ENCODE measurements around the gene NDOR1. TPM values are rescaled to one million over a fixed set of nuclear protein-coding genes. Genes with fewer than 3 reads are reported as not detected.
A peak's percentile ranks its signal among the peaks of the same experiment; 100 is the strongest.
"Not testable (repeated sequence)": the region's sequence is repeated elsewhere in the genome, so short reads cannot be mapped to it uniquely, and the experiment has no call there.

The NDOR1 gene
- polyA plus RNA-seq, 6 donors from 2014 or later, result 4.4 to 9.3 (median 5.2) TPM

GRCh38 chr9:137241490-137242268 is 36.2 kb downstream of the NDOR1 start:
- Mint-ChIP-seq H3K36me3 (peaks cover 0 to 6% of the 10 kb centered on the region in 2 donors), H3K27me3 (no peaks in the 10 kb centered on the region), H3K4me3 (peak overlapping the region; percentile 78 to 95 (median 88)), H3K9me3 (no peaks in the 10 kb centered on the region), H3K27ac (peak overlapping the region in 4 of 6 donors; percentile 22 to 96 (median 88)), H3K4me1 (peaks cover 18 to 29% (median 28%) of the 10 kb centered on the region in 3 donors)
- DNase-seq (no peak), ATAC-seq (ENCODE audit: low read depth in 2 of 2) (no peak)

GRCh38 chr9:137242269-137243203 is 37.0 kb downstream of the NDOR1 start:
- DNase-seq, result no peak
- peak overlapping the region in 3 of 6 donors; percentile 33 to 93 (median 59) for H3K27ac Mint-ChIP-seq
- H3K4me3 Mint-ChIP-seq, result peak overlapping the region; percentile 69 to 91 (median 86)
- peaks cover 18 to 29% (median 25%) of the 10 kb centered on the region in 3 donors for H3K4me1 Mint-ChIP-seq
- no peaks in the 10 kb centered on the region for H3K9me3 Mint-ChIP-seq
- ATAC-seq (ENCODE audit: low read depth in 2 of 2), result no peak
- H3K27me3 Mint-ChIP-seq, result no peaks in the 10 kb centered on the region
- H3K36me3 Mint-ChIP-seq, result peaks cover 0 to 6% of the 10 kb centered on the region in 2 donors

- not testable (repeated sequence) for ATAC-seq (ENCODE audit: low read depth in 2 of 2)
- H3K27ac Mint-ChIP-seq, result peak overlapping the region in 2 of 6 donors; percentile 16 to 75
Measured at GRCh38 chr9:137243266-137243625, 37.7 kb downstream of the NDOR1 start.

GRCh38 chr9:137243626-137244485 is 38.4 kb downstream of the NDOR1 start:
- no peaks in the 10 kb centered on the region for H3K27me3 Mint-ChIP-seq
- DNase-seq, result no peak
- no peaks in the 10 kb centered on the region for H3K9me3 Mint-ChIP-seq
- H3K36me3 Mint-ChIP-seq, result peaks cover 0 to 6% of the 10 kb centered on the region in 2 donors
- H3K27ac Mint-ChIP-seq, result peak overlapping the region in 4 of 6 donors; percentile 8 to 84 (median 69)
- H3K4me1 Mint-ChIP-seq, result peaks cover 18 to 27% (median 20%) of the 10 kb centered on the region in 3 donors
- H3K4me3 Mint-ChIP-seq, result peak overlapping the region in 4 of 8 donors; percentile 30 to 85 (median 46)
- ATAC-seq (ENCODE audit: low read depth in 2 of 2), result no peak

More at GRCh38 chr9:137243266-137243625, 37.7 kb downstream of the NDOR1 start:
- peaks cover 18 to 29% (median 21%) of the 10 kb centered on the region in 3 donors for H3K4me1 Mint-ChIP-seq
- H3K9me3 Mint-ChIP-seq, H3K27me3 Mint-ChIP-seq, H3K36me3 Mint-ChIP-seq, DNase-seq: not testable (repeated sequence)
- H3K4me3 Mint-ChIP-seq, result peak overlapping the region in 5 of 8 donors; percentile 12 to 85 (median 39)

GRCh38 chr9:137244486-137245449 is 39.3 kb downstream of the NDOR1 start:
- Mint-ChIP-seq H3K4me1 (peaks cover 17 to 21% (median 18%) of the 10 kb centered on the region in 3 donors), H3K4me3 (peak overlapping the region in 2 of 8 donors; percentile 41 to 65), H3K27me3 (no peaks in the 10 kb centered on the region), H3K27ac (peak overlapping the region in 4 of 6 donors; percentile 8 to 84 (median 69)), H3K36me3 (peaks cover 0 to 6% of the 10 kb centered on the region in 2 donors), H3K9me3 (no peaks in the 10 kb centered on the region)
- ATAC-seq (ENCODE audit: low read depth in 2 of 2) (no peak), DNase-seq (no peak)

- Mint-ChIP-seq H3K36me3 (peaks cover 0 to 6% of the 10 kb centered on the region in 2 donors), H3K27me3 (no peaks in the 10 kb centered on the region), H3K4me3 (peak overlapping the region in 2 of 8 donors; percentile 41 to 65), H3K4me1 (peaks cover 17 to 18% (median 18%) of the 10 kb centered on the region in 3 donors), H3K27ac (no peak overlapping the region), H3K9me3 (no peaks in the 10 kb centered on the region)
- no peak for DNase-seq
- no peak for ATAC-seq (ENCODE audit: low read depth in 2 of 2)
Measured at GRCh38 chr9:137245450-137246421, 40.2 kb downstream of the NDOR1 start.

GRCh38 chr9:137247135-137247915 is 41.8 kb downstream of the NDOR1 start:
- Mint-ChIP-seq H3K27ac (no peak overlapping the region), H3K4me3 (peak overlapping the region in 1 of 8 donors; percentile 30), H3K4me1 (peaks cover 14 to 16% (median 15%) of the 10 kb centered on the region in 3 donors), H3K9me3 (no peaks in the 10 kb centered on the region), H3K36me3 (no peaks in the 10 kb centered on the region), H3K27me3 (no peaks in the 10 kb centered on the region)
- ATAC-seq (ENCODE audit: low read depth in 2 of 2), result no peak
- no peak for DNase-seq

- no peaks in the 10 kb centered on the region for H3K27me3 Mint-ChIP-seq
- H3K36me3 Mint-ChIP-seq, result no peaks in the 10 kb centered on the region
- H3K9me3 Mint-ChIP-seq, result no peaks in the 10 kb centered on the region
- H3K4me3 Mint-ChIP-seq, result no peak overlapping the region
- DNase-seq, result no peak
- ATAC-seq (ENCODE audit: low read depth in 2 of 2), result no peak
- H3K27ac Mint-ChIP-seq, result no peak overlapping the region
- peaks cover 8 to 13% (median 9%) of the 10 kb centered on the region in 3 donors for H3K4me1 Mint-ChIP-seq
Measured at GRCh38 chr9:137247916-137248175, 42.3 kb downstream of the NDOR1 start.

- DNase-seq (no peak), ATAC-seq (ENCODE audit: low read depth in 2 of 2) (no peak)
- Mint-ChIP-seq H3K4me1 (peaks cover 6 to 12% (median 9%) of the 10 kb centered on the region in 3 donors), H3K9me3 (no peaks in the 10 kb centered on the region), H3K4me3 (peak overlapping the region in 2 of 8 donors; percentile 21 to 43), H3K27ac (no peak overlapping the region), H3K27me3 (no peaks in the 10 kb centered on the region), H3K36me3 (no peaks in the 10 kb centered on the region)
Measured at GRCh38 chr9:137250329-137251193, 45.1 kb downstream of the NDOR1 start.

- no peak for ATAC-seq (ENCODE audit: low read depth in 2 of 2)
- Mint-ChIP-seq H3K9me3 (no peaks in the 10 kb centered on the region), H3K27me3 (no peaks in the 10 kb centered on the region), H3K36me3 (no peaks in the 10 kb centered on the region), H3K4me1 (peaks cover 9 to 13% (median 10%) of the 10 kb centered on the region in 3 donors), H3K27ac (no peak within 1 kb of the TSS), H3K4me3 (peak within 1 kb of the TSS in 2 of 8 donors; percentile 21 to 43)
- no peak for DNase-seq
Measured at GRCh38 chr9:137251194-137251461, 45.6 kb downstream of the NDOR1 start, which contains the start of gene STPG3. Gene STPG3, plus strand, starts transcription at chr9:137251286. Its CDS starts 1 bp downstream, at chr9:137251287.

Data from naive B cell (primary cell).